Glomerular visceral epithelial cell (primary cell): ENCODE results near the gene BLNK.
"Not testable (repeated sequence)": the region's sequence is repeated elsewhere in the genome, so short reads cannot be mapped to it uniquely, and the experiment has no call there.

ENCODE experiments used
- DNase-seq: peaks from one replicate; pipeline ENCODE4 v3.0.0-alpha.2; 2016; ENCODE audit errors: extremely low spot score

BLNK gene

GRCh38 chr10:96225119-96225518 is 46.2 kb downstream of the BLNK start:
- DNase-seq, result no peak

- DNase-seq, result no peak
Measured at GRCh38 chr10:96222908-96223307, 48.5 kb downstream of the BLNK start.

DNA sequence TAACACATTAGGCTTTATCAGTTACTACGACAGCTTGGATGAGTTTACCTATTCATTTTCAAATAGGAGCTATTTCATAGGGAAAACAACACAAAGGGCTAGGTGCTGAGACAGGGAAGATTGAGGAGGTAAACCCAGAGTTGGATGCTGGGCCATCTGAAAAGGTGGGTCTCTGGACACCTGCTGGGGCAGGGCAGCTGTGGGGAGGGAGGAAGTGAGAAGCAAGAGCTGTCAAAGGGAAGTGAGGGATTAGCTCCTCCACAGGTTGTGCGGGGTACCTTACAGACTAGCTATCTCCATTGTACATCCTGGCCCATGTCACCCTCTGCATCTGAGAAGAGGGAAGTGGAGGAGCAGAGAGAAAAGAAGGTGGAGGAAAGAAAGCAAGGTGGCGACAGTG is 48.9 kb downstream of the BLNK start:
- no peak for DNase-seq

GRCh38 chr10:96218826-96219225 is 52.5 kb downstream of the BLNK start:
- no peak for DNase-seq

DNA sequence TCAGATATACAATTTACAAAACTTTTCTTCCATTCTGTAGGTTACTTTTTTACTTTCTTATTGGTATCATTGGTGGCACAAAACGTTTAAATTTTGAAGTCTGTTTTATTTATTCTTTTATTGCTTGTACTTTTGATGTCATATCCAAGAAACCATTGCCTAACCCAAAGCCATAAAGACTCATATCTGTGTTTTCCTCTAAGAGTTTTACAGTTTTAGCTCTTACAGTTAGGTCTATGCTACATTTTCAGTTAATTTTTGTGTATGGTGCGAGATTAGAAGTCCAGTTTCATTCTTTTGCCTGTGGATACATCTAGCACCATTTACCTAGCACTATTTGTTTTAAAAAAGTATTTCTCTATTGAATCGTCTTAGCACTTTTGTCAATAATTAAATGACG is 53.7 kb downstream of the BLNK start:
- no peak for DNase-seq

- DNase-seq, result no peak
Measured at GRCh38 chr10:96216775-96217174, 54.6 kb downstream of the BLNK start.

- DNase-seq, result no peak
Measured at GRCh38 chr10:96212911-96213310, 58.5 kb downstream of the BLNK start.

GRCh38 chr10:96211764-96212163 is 59.6 kb downstream of the BLNK start:
- no peak for DNase-seq

DNA sequence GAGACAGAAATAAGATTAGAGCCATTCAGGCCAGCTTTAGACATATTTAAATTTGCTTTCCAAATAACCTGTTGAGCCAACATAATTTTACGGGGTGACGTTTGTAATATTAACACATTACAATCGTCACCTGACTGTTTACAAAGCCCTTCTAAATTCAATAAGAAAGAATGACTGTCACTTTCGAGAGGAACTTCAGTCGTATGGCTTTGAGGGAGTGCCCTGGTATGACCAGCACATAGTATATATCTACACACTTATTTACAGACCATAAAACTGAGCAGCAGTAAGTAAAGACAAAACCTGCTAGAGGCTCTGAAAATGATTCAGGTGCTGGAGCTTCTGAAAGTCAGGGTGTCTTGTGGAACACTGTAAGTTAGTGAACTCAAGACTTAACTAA is 62.4 kb downstream of the BLNK start:
- no peak for DNase-seq

DNA sequence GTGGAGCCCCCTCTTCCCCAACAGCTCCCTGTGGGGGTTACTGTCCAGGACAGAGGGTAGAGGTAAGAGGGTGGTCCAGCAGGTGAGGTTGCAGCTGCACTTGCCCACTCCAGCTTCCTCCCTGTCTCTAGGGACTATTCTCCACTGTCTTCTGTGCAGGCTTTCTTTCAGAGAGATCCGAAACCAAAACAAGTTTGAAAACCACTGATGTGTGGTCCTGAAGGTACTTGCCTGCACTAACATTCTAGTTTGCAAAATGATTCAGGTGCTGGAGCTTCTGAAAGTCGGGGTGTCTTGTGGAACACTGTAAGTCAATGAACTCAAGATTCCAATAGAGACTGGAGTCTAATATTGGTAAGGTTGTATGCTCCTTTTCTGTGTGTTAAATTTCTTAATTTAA is 63.1 kb downstream of the BLNK start:
- DNase-seq, result no peak

DNA sequence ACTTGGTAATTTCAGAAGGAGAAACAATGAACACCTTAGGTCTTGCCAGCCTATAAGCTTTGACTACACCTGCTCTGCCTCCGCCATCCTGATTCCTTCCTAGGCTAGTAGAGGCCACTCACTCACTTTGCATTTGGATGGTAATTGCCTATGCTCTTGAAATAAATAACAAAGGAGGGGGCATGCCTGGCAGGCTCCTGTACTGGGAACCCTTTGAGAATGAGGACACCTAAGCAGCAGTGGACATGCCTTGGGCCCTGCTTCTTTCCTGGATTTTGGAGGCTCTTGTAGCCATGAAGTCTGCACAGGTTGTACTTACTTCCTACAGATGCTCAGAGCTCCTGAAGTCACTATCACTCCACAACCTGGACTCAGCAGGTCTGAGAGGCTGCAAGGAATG is 65.8 kb downstream of the BLNK start:
- no peak for DNase-seq

DNA sequence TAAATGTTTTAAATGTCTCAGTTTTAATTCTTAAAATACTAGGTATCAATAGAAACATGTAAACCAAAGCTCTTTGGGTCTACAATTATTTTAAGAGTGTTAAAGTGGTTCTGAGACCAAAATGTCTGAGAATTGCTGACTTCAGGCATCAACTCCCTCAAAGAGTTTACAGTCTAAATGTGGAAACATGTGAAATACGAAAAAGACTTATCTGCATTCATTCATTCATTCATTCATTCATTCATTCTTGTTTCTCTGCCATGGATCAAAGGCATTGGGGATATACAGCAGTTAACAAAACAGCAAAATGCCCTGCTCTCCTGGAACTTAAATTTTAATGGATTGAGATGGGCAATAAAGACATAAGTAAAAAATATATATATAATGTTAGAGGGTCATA is 69.8 kb downstream of the BLNK start:
- DNase-seq, result no peak

DNA sequence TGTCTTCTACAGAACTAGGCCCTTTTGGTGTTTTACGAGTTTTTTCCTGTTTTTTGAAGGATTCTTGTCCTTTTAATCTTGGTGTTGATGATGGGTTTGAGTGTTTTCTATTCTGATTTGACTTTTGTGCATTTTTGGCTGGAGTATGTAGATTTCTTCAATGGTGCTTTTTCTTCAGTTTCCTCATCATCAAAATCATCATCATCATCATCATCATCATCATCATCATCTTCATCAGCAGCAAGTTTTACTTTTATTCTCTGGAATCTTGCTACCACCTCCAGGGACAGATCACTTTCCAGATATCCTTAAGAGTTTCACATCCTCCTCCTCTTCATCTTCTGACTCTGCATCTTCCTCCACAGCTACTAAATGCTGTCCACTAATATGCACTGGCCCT is 81.9 kb downstream of the BLNK start:
- not testable (repeated sequence) for DNase-seq

GRCh38 chr10:96188916-96189315 is 82.5 kb downstream of the BLNK start:
- no peak for DNase-seq

- no peak for DNase-seq
Measured at GRCh38 chr10:96188421-96188820, 82.9 kb downstream of the BLNK start.

GRCh38 chr10:96176985-96177384 is 94.4 kb downstream of the BLNK start:
- no peak for DNase-seq

GRCh38 chr10:96172666-96173065 is 98.7 kb downstream of the BLNK start:
- DNase-seq, result no peak

DNA sequence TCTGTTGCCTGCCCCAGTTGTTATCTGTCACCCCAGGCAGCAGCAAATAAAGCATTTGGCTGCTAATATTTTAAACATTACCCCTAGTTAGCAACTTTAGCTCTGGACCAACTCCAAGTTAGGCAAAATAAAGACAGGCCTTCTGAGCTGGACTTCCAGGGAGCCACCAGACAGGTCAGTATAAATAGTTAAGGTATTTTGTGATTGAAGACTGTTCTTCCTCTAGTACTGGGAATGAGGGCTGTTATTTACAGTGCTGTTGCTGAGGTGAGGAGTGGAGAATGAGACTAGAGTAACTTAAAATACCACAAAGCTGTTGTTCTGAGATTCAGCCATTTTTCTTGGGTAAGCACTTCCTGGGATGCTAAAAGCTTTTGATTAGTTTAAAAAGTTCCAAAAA is 101.1 kb downstream of the BLNK start:
- no peak for DNase-seq

GRCh38 chr10:96168546-96168945 is 102.8 kb downstream of the BLNK start:
- no peak for DNase-seq

- no peak for DNase-seq
Measured at GRCh38 chr10:96165726-96166125, 105.6 kb downstream of the BLNK start.

- no peak for DNase-seq
Measured at GRCh38 chr10:96153070-96153469, 118.3 kb downstream of the BLNK start.

DNA sequence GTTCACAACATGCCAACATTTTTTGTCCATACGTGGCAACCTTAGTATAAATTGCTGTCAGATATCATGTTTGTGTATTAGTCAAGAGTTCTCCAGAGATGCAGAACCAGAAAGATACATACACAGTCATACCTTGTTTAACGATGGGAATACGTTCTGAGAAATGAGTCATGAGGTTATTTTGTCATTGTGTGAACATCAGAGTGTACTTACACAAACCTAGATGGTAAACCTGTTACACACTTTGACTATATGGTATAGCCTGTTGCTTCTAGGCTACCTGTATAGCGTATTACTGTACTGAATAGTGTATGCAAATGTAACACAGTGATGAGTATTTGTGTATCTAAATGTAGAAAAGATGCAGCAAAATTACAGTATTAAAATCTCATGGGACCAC is 118.9 kb downstream of the BLNK start:
- DNase-seq, result no peak
